HAP-1 (cell line): ENCODE data around the gene DENND1A.
"Not testable (repeated sequence)": the region's sequence is repeated elsewhere in the genome, so short reads cannot be mapped to it uniquely, and the experiment has no call there.

Experiments used
- DNase-seq, 2 experiments: peaks; one replicate each; pipeline ENCODE4 v3.0.0-alpha.2; 2016 to 2020; ENCODE audit warnings: low spot score in 2 of 2
- H3K27me3 ChIP-seq: fragments of 250-450 bp; sonication (Bioruptor Pico); 2 replicates; pipeline ENCODE4 v1.5.1; 2020; ENCODE audit warnings: low read depth, mild to moderate bottlenecking, moderate library complexity
- H3K36me3 ChIP-seq: fragments of 250-450 bp; sonication (Bioruptor Pico); replicated peaks from 2 replicates; pipeline ENCODE4 v1.5.1; 2020; ENCODE audit warnings: mild to moderate bottlenecking
- H3K4me1 ChIP-seq: fragments of 250-450 bp; sonication (Bioruptor Pico); 2 replicates; pipeline ENCODE4 v1.5.1; 2020; ENCODE audit warnings: mild to moderate bottlenecking
- H3K4me3 ChIP-seq: fragments of 250-450 bp; sonication (Bioruptor Pico); 2 replicates; pipeline ENCODE4 v1.5.1; 2020; ENCODE audit warnings: mild to moderate bottlenecking, moderate library complexity
- H3K9me3 ChIP-seq: fragments of 250-450 bp; sonication (Bioruptor Pico); 2 replicates; pipeline ENCODE4 v1.5.1; 2020; ENCODE audit warnings: mild to moderate bottlenecking, moderate library complexity
- in situ Hi-C: fragments of 300-500 bp; cut with MboI; formaldehyde crosslinking; loops from 3 replicates; pipeline ENCODE4 v1.14.3; 2020; ENCODE audit warnings: low sequenced_read_pairs, inconsistent platforms, mixed read lengths

Gene DENND1A

DNA sequence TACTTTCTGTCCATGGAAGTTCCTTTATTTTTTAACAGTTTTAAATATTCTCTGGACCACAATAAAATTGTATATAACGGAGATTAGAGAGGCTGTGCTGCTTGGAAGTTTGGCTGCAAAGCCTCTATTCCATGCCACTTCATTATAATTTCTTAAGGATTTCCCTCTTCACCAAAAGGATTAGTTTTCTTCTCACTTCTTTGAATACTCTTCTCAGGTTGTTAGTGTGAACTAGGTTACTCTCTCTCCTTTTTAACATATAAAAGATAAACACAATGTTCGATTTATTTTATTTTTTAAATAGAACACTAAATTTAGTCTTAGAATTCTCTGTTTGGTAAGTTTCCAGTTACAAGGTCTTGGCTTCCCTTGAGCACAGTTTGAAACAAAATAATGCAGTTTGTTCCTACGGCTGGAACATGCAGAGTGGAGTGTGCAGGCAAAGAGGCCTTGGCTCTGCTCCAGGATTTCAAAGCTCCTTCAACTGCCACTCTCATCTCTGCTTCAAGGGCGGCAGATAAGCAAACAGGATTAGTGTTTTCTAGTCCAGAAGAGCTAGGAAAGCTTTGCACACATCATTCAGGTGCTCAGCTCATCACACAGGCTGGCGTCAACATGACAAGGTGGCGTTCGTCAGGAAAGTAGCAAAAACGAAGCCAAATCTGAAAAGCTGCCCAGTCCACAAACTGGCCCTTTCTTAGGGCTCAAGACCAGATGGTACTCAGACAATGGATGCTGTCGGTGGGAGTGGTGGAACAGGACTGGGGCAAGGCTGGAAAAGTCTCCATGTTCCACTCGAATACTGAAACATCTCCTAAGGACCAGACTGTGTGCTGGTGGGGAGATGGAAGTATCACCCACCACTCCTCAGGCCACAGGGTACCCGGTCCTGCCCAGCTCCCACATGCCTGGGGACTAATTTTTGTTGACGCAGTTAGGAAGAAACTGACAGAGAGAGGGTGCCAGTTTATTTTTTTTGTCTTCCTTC, 287.3 kb downstream of the DENND1A start:
- in situ Hi-C loops = no loop called here
- Histone ChIP-seq H3K9me3 (no peaks in the 10 kb centered on the region), H3K4me1 (peaks cover 26% of the 10 kb centered on the region)

DNA sequence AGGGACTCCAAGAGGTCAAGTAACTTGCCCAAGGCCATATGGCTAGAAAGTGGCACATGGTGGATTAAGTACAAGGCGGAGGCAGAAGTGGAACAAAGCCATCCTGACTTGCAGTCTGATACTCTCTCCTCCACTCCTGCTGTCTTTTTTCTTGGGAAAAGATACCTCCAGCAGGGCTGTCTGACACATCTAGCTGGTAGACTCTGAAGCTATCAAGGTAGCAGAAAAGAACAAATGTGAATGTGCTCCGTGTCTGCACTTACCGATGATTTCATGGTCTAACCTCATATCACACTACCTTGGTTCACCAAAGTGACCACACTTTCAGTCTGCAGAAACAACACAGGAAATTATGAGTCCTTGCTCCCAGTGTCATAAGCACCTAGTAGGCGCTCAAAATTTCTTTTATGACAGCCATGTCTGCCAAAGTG, 289.1 kb downstream of the DENND1A start:
- no peaks in the 10 kb centered on the region for H3K9me3 ChIP-seq
- no peak overlapping the region for H3K4me3 ChIP-seq
- in situ Hi-C loops = no loop called here
- no peaks in the 10 kb centered on the region for H3K27me3 ChIP-seq
- H3K36me3 ChIP-seq = no peaks in the 10 kb centered on the region
- H3K4me1 ChIP-seq = peaks cover 26% of the 10 kb centered on the region
- no peak for DNase-seq

More for the DNA sequence above, 287.3 kb downstream of the DENND1A start:
- Histone ChIP-seq H3K4me3 (no peak overlapping the region), H3K27me3 (no peaks in the 10 kb centered on the region), H3K36me3 (no peaks in the 10 kb centered on the region)
- peak; percentile 85 to 92 for DNase-seq

DNA sequence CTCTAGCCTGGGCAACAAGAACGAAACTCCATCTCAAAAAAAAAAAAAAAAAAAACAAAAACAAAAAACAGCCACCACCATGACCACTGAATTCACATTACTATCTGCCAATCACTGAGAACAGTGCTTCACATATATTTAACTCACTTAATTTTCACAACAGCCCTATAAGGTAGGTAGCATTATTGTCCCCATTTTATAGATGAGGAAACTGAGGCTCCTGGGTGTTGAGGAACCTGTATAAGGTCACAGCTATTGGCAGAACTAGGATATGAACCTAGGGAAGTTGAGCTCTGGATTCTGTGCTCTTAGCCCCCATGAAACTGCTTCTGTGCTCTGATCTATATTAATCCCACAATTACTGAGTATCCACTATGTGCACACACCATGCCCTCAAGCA, 290.2 kb downstream of the DENND1A start:
- H3K4me3 ChIP-seq = no peak overlapping the region
- in situ Hi-C loops = no loop called here
- no peak for DNase-seq
- peaks cover 26% of the 10 kb centered on the region for H3K4me1 ChIP-seq
- no peaks in the 10 kb centered on the region for H3K36me3 ChIP-seq
- H3K27me3 ChIP-seq = no peaks in the 10 kb centered on the region
- no peaks in the 10 kb centered on the region for H3K9me3 ChIP-seq

DNA sequence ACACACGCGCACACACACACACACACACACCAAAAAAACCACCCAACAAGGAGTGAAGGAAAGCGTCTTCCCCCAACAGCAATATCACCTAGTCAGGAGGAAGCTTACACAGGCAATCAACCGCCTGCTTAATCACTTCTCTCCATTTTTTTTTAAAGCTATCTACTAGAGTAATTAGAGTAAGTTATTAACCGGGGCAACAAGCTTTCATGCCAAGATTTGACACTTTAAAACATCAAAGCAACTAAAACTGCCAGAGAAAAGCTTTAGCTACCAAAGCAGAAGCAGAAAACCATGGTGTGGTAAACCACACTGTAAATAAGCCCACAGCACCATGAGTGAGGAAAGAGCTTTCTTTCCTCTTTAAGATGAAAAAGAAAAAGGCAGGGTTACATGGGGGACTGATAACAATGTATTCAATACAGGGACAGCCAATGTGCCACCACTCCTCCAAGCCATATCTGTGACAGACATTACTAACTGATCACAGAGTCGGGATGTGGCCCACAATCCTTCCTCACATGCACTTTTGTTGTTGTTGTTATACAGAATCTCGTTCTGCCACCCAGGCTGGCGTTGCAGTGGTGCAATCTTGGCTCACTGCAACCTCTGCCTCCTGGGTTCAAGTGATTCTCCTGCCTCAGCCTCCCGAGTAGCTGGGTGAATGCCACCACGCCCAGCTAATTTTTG, 291.8 kb downstream of the DENND1A start:
- no peak overlapping the region for H3K4me3 ChIP-seq
- peaks cover 23% of the 10 kb centered on the region for H3K4me1 ChIP-seq
- H3K9me3 ChIP-seq = no peaks in the 10 kb centered on the region
- in situ Hi-C loops = no loop called here
- no peaks in the 10 kb centered on the region for H3K27me3 ChIP-seq
- no peaks in the 10 kb centered on the region for H3K36me3 ChIP-seq
- DNase-seq = no peak

DNA sequence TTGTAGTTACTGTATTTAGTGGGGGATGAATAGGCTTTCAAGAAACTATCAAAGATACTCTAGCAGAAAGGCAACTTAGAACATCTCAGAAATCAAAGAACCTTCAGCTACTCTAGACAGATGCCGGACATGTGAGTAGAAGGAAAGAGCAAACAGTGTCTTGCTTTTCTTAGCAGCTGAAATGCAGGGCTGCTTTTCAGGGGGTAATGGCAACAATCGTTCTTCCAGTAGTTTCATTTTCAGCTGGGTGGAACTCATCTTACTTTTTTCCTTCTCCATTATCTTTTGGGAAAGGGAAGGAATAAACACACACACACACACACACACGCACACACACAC, 292.4 kb downstream of the DENND1A start:
- no peaks in the 10 kb centered on the region for H3K9me3 ChIP-seq
- peaks cover 19% of the 10 kb centered on the region for H3K4me1 ChIP-seq
- no peaks in the 10 kb centered on the region for H3K36me3 ChIP-seq
- in situ Hi-C loops = no loop called here
- DNase-seq = no peak
- no peak overlapping the region for H3K4me3 ChIP-seq
- no peaks in the 10 kb centered on the region for H3K27me3 ChIP-seq

DNA sequence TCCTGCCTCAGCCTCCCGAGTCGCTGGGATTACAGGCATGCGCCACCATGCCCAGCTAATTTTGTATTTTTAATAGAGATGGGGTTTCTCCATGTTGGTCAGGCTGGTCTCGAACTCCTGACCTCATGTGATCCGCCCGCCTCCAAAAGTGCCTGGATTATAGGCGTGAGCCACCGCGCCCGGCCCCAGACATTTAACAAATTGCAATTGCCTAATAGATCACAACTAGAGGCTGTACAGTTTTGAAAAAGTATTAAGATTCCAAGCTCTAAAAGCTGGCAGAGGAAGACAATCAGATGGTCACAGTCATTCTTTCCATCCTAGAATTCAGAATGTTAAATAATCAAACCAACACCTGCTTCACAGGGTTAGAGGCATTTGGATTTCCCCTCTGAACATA, 293.1 kb downstream of the DENND1A start:
- in situ Hi-C loops = not testable (repeated sequence)

DNA sequence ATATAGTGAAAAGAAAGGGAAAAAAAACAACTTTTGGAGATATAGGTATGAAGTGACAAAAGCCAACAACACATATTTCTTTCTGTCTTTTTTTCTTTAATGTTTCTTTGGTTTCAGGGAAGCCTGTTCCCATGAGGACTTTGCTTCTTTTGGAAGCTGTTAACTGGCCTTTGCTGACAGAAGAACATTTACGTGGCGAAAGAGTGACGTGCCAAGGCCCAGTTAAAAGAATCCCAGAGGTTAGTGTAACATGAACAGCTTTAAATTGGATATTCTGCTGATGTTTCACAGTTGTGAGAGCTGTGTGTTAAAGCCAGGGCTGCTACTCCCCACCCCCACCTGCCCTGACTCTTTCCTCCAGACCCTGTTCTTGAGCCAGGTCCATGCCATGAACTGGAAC, 298.1 kb downstream of the DENND1A start:
- in situ Hi-C loops = no loop called here
- no peak for DNase-seq
- H3K9me3 ChIP-seq = no peaks in the 10 kb centered on the region
- no peak overlapping the region for H3K4me3 ChIP-seq
- H3K27me3 ChIP-seq = no peaks in the 10 kb centered on the region
- H3K36me3 ChIP-seq = no peaks in the 10 kb centered on the region
- H3K4me1 ChIP-seq = no peaks in the 10 kb centered on the region

More for the DNA sequence above, 293.1 kb downstream of the DENND1A start:
- not testable (repeated sequence) for DNase-seq, H3K9me3 ChIP-seq, H3K36me3 ChIP-seq, H3K27me3 ChIP-seq, H3K4me3 ChIP-seq
- H3K4me1 ChIP-seq = peaks cover 15% of the 10 kb centered on the region

DNA sequence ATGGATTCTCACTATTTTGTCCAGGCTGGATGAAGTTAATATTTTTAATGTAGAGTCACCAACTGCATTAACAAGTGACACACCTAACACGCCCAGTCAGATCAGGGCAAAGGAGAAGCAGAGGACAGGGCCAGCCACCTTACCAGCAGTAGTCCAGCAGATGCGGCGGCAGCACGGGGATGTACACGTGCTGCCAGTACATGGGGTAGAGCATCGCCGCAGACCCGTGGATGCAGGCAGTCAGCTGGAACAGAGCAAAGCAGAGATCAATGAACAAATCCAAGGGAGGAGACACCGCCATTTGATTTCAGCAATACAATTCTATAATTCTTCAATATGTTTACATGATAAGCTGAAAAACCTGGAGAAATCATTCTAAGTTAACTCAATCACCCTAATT, 299.7 kb downstream of the DENND1A start:
- in situ Hi-C loops = no loop called here
- no peak for DNase-seq
- Histone ChIP-seq H3K36me3 (no peaks in the 10 kb centered on the region), H3K27me3 (no peaks in the 10 kb centered on the region), H3K4me3 (no peak overlapping the region), H3K4me1 (no peaks in the 10 kb centered on the region), H3K9me3 (no peaks in the 10 kb centered on the region)

DNA sequence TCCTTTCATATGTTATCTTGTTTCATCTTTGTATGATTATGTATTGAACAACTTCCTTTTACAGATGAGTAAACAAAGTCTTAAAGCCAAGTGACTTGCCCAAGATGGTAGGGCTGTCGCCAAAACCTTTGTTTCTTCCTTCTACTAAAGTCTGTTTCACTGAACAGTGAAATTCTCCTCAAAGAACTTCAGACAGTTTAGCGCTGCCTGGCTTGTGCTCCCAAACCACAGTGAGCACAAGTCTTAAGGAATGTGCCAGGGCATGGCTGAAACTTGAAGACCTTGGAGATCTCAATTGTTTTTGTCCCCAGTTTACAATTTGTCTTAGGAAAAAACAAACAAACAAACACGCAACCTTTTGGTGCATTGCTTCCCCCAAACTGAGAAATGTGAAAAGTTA, 300.4 kb downstream of the DENND1A start:
- H3K9me3 ChIP-seq = no peaks in the 10 kb centered on the region
- DNase-seq = no peak
- H3K36me3 ChIP-seq = no peaks in the 10 kb centered on the region
- in situ Hi-C loops = no loop called here
- no peaks in the 10 kb centered on the region for H3K4me1 ChIP-seq
- H3K27me3 ChIP-seq = no peaks in the 10 kb centered on the region
- no peak overlapping the region for H3K4me3 ChIP-seq

DNA sequence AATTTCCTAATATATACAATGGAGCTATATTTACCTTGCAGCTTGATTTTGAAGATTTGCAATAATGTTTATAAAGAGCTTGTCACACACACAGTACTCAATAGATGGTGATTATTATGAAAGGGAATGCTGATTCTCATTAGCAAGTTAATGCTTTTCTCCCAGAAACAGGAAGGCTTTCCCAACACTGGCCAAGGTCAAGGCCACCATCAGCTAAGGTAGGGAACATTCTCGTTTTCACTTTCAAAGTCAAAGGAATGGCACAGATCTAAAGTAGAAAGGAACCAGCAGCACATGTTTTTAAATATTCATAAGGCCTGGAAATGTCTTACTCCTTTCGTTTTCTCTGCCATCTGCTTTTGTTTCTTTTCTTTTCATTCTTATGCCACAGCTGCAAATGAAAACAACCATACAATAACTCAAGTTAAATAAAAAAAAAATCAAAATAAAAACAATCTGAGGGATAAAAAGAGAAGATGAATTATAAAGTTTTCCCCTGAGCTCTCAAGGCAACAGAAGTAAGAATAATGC, 307.1 kb downstream of the DENND1A start:
- DNase-seq = peak; percentile 54 to 61
- Histone ChIP-seq H3K9me3 (no peaks in the 10 kb centered on the region), H3K4me1 (0 out of 2 replicates have a peak, but pooled peaks cover 3% of the 10 kb centered on the region), H3K36me3 (no peaks in the 10 kb centered on the region), H3K4me3 (no peak overlapping the region), H3K27me3 (no peaks in the 10 kb centered on the region)
- in situ Hi-C loops = no loop called here

DNA sequence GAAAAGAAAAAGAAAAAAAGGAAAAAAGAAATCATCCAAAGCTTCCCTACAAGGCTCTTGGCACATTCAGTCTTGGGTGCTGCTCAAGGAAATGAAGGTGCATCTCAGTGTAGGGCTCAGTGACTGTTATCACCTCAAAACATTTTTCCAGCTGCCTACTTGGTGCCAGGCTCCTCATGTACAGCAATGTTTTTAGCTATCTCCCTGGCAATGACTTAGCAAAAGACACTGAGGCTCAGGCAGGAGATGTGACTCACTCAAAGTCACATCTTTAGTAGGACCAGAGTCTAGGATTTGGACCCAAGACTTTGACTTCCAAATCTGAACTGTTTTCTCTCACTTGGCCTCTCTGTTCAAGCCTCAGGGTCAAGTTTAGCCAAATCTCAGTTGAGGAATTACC, 309.7 kb downstream of the DENND1A start:
- no peak overlapping the region for H3K4me3 ChIP-seq
- no peaks in the 10 kb centered on the region for H3K27me3 ChIP-seq
- DNase-seq = no peak
- in situ Hi-C loops = no loop called here
- H3K36me3 ChIP-seq = no peaks in the 10 kb centered on the region
- H3K4me1 ChIP-seq = 0 out of 2 replicates have a peak, but pooled peaks cover 3% of the 10 kb centered on the region
- H3K9me3 ChIP-seq = no peaks in the 10 kb centered on the region

DNA sequence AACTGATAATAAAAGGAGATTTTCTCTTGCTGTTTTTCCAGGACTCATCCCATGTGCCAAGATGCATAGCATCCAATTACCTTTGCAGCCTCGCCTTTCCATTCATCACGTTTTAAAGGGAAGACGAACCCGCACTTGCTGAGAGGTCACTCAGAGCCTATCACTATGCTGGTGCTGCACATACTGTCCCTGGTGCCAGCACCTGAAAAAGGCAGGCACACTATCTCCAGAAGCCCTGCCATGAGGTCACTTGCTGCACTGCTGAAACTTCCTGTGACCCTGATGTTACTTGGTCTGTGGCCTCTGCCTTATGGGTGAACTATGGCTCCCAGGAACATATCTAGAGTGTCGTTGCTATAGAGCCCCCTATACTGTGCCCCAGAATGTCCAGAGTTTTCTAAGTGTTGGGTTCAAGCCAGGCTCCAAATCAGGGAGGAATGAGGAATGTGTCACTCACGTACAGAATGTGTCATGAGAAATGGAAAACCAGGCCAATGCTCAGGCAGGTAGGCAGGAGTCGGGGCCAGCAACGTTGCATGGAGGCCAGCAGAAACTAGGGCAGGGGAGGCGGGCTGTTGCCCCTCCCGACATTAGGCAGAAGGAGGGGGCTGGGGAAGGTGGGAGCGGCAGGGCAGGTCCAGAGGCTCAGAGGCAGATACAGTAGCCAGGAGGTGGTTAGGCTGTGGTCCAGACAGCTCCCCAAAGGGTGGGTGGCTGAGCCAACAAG, 311.8 kb downstream of the DENND1A start:
- no peaks in the 10 kb centered on the region for H3K27me3 ChIP-seq
- H3K36me3 ChIP-seq = no peaks in the 10 kb centered on the region
- no peak overlapping the region for H3K4me3 ChIP-seq
- H3K9me3 ChIP-seq = no peaks in the 10 kb centered on the region
- no peak for DNase-seq
- H3K4me1 ChIP-seq = 0 out of 2 replicates have a peak, but pooled peaks cover 1% of the 10 kb centered on the region
- in situ Hi-C loops = no loop called here

DNA sequence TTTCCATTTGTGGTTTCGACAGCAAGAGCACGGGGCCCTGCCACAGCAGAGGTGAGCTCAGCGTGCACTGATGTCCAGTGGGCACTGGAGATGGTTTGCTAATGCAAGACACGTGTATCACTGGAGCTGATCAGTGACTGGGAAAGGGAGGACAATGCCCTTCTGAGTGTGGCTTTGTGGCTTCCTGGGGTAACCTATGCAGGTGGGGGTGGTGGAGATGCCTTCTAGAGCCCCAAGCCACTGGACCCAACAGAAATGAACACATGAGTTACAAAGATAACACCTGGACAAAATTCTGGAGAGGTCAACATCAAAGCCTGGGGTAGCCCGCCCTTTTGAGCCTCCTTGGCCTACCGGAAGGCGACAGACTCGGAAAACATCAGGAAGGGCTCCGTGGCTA, 312.6 kb downstream of the DENND1A start:
- DNase-seq = no peak
- no peak overlapping the region for H3K4me3 ChIP-seq
- in situ Hi-C loops = no loop called here
- H3K27me3 ChIP-seq = no peaks in the 10 kb centered on the region
- H3K4me1 ChIP-seq = no peaks in the 10 kb centered on the region
- H3K36me3 ChIP-seq = no peaks in the 10 kb centered on the region
- no peaks in the 10 kb centered on the region for H3K9me3 ChIP-seq
